WI38 (cell line): ENCODE data around the gene SLC44A5.
"Not testable (repeated sequence)": the region's sequence is repeated elsewhere in the genome, so short reads cannot be mapped to it uniquely, and the experiment has no call there.

Experiments used
- H3K4me3 ChIP-seq: 2 replicates; pipeline ENCODE4 v1.5.1; 2011; ENCODE audit warnings: low read depth, mild to moderate bottlenecking, control low read depth, low read length
- CTCF ChIP-seq: IDR thresholded peaks from 2 replicates; pipeline ENCODE4 v1.5.1; 2012; ENCODE audit warnings: low read depth, mild to moderate bottlenecking, control low read depth, low read length

The SLC44A5 gene

GRCh38 chr1:75614399-75614756 lies 3.5 kb upstream of the SLC44A5 start:
- no peak overlapping the region for H3K4me3 ChIP-seq
- no peak for TF ChIP-seq CTCF

- H3K4me3 ChIP-seq: no peak overlapping the region
Observed at GRCh38 chr1:75613916-75614315, 3.0 kb upstream of the SLC44A5 start.

GRCh38 chr1:75612976-75613375 lies 2.1 kb upstream of the SLC44A5 start:
- no peak overlapping the region for H3K4me3 ChIP-seq
- no peak for TF ChIP-seq CTCF

More at GRCh38 chr1:75613916-75614315, 3.0 kb upstream of the SLC44A5 start:
- TF ChIP-seq CTCF: no peak

GRCh38 chr1:75602486-75602885 lies 8.4 kb downstream of the SLC44A5 start:
- no peak for TF ChIP-seq CTCF
- no peak overlapping the region for H3K4me3 ChIP-seq

GRCh38 chr1:75600781-75601180 lies 10.1 kb downstream of the SLC44A5 start:
- TF ChIP-seq CTCF: no peak
- no peak overlapping the region for H3K4me3 ChIP-seq

GRCh38 chr1:75594327-75594726 lies 16.6 kb downstream of the SLC44A5 start:
- no peak for TF ChIP-seq CTCF
- H3K4me3 ChIP-seq: no peak overlapping the region

GRCh38 chr1:75593457-75593856 lies 17.5 kb downstream of the SLC44A5 start:
- not testable (repeated sequence) for H3K4me3 ChIP-seq

GRCh38 chr1:75589637-75590036 lies 21.3 kb downstream of the SLC44A5 start:
- no peak for TF ChIP-seq CTCF
- no peak overlapping the region for H3K4me3 ChIP-seq
